ENCODE measurements around the gene TNIK.
A peak's percentile ranks its signal among the peaks of the same experiment; 100 is the strongest.

The TNIK gene

DNA sequence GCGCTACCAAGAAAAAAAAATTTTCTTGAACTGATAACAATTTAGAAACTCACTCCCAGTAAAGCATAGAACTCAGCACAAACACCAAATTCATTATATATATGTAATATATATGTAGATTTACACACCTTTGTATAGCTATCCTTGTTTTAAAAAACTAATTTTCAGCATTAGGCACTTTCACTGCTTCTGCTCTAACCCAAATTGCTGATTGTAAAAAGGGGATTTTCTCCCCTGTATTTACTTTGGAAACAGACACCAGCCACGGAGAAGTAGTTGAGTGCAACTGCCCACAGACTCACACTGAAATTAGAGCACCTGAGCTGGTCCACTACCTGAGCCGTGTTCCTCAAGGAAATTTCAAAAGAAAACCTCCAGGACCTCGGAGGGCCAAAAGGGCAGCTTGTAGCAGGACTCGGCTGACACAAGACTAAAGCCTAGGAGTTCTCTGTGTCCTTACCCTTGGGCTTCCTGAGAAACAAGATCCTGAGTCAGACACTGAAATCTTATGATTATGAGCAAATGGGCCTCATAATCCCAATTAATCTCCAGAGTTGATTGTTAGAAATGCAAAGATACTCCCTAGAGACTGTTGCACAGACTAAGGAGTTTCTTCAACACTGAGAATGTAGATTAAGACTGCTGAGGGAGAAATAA, 106.0 kb downstream of the TNIK start:
- FAIRE-seq: no peak
- TF ChIP-seq POLR2A (IDR thresholded peaks at IDR 0.05; ENCODE audit: low read depth, low read length): no peak
- no peak for DNase-seq (ENCODE audit: insufficient read length, low spot score)

GRCh38 chr3:171353423-171353822, 106.8 kb downstream of the TNIK start:
- FAIRE-seq (no peak), DNase-seq (ENCODE audit: insufficient read length, low spot score) (no peak)
- no peak for TF ChIP-seq POLR2A (IDR thresholded peaks at IDR 0.05; ENCODE audit: low read depth, low read length)

GRCh38 chr3:171352387-171352935, 107.7 kb downstream of the TNIK start:
- DNase-seq (ENCODE audit: insufficient read length, low spot score): no peak
- TF ChIP-seq POLR2A (IDR thresholded peaks at IDR 0.05; ENCODE audit: low read depth, low read length): no peak
- no peak for FAIRE-seq

- peak; percentile 46 for DNase-seq (ENCODE audit: insufficient read length, low spot score)
- no peak for TF ChIP-seq POLR2A (IDR thresholded peaks at IDR 0.05; ENCODE audit: low read depth, low read length)
- FAIRE-seq: peak; percentile 99
Measured at GRCh38 chr3:171351676-171352075, 108.5 kb downstream of the TNIK start.

DNA sequence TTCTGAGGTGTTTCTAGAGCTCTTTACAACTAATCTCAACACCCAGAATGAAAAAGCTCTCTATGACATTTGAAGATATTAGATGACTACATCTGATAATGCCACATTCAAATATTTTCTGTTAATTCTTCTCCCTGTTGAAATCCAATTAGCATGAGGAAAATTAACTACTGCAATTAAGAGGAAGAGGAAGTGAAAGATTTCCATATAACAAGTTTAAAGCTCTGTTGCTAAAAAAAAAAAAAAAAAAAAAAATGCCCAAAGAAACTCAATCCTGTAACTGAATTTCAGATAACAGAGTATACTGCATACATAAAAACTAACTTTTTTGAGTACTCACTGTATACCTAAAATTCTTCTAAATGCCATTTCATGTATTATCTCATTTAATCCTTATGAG, 109.8 kb downstream of the TNIK start:
- FAIRE-seq (no peak), DNase-seq (ENCODE audit: insufficient read length, low spot score) (no peak)
- TF ChIP-seq POLR2A (IDR thresholded peaks at IDR 0.05; ENCODE audit: low read depth, low read length): no peak

DNA sequence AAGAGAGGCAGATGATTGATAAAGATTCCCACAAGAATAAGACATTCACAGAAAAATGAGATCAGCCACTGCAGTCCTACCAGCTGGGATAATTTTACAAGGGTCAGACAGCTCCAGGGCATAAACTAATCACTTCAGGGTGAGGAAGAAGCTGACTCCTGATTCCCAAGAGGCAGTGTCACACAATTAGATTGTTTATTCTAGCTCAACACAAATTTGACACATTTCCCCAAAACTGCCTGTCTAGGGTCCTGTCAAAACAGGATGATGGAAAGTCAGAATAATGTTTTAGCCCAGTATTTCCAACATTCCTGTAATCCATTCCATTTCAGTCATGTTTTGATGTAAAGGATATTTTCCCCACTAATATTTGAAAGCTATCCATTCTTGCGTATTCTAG, 110.8 kb downstream of the TNIK start:
- DNase-seq (ENCODE audit: insufficient read length, low spot score): no peak
- TF ChIP-seq POLR2A (IDR thresholded peaks at IDR 0.05; ENCODE audit: low read depth, low read length): no peak
- peak; percentile 69 for FAIRE-seq

- no peak for DNase-seq (ENCODE audit: insufficient read length, low spot score)
- TF ChIP-seq POLR2A (IDR thresholded peaks at IDR 0.05; ENCODE audit: low read depth, low read length): no peak
- no peak for FAIRE-seq
Measured at GRCh38 chr3:171348121-171348520, 112.1 kb downstream of the TNIK start.

DNA sequence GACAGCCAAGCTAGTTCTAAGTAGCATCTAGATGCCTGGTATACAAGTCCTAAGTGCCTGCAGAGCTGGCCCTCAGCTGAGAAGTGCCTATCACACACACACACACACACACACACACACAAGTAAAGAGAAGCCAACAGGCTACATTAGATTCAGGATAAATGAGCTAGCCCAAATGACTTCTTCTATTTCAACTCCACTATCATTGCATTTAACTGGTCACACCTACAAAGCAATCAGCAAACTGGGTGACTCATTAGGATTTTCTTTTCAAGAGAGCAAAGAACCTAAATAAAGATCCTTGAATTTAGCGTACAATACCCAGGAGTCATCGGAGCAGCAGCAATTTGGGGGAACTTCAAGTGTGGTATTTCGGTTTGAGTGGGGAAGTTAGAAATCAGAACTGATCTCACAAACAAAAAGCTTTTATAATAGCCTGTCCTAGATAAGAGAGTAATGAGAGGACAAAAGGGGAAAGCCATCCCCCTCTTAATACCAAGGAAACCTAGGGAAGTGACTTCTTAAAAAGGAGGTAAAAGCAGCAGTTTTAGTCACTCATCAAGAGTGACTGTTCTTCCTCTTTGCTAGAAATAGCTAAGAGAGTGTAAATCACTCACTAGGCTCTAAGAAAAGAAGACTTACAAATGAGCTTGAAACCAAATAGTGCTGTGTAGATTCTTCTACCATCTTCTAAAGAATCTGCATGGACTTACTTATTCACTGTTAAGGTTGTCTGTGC, 112.7 kb downstream of the TNIK start:
- FAIRE-seq: no peak
- DNase-seq (ENCODE audit: insufficient read length, low spot score): no peak
- no peak for TF ChIP-seq POLR2A (IDR thresholded peaks at IDR 0.05; ENCODE audit: low read depth, low read length)

DNA sequence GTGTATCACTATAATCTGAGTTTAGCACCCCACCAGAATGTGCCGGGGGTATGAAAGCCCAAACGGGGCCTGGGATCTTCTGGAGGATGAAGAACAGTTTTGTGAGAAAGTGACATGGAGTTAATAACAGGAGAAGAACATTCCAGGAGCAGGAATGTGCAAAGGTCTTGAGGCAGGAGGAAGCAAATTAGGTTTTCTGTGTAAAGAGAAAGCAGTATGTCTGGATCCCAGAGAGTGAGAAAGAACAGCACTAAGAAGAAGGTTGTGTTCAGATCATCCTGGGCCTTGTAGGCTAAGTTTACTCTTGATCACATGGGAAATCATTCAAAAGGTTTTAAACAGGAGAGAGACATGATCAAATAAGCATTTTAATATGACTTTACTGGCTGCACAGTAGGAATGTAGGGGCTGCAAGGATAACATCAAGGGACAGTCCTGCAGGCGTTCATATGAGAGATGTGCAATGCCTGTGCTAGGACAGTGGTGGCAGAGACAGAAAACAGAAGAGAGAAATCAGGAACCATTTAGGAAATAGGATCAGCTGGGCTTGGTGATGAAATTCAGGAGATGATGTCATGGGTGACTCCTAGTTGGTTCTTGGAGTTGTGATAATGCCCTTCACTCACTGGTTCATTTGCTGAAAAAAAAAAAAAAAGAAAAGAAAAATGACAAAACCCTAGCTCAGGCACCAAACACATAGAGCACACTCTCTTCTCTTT, 113.5 kb downstream of the TNIK start:
- DNase-seq (ENCODE audit: insufficient read length, low spot score) (no peak), FAIRE-seq (no peak)
- no peak for TF ChIP-seq POLR2A (IDR thresholded peaks at IDR 0.05; ENCODE audit: low read depth, low read length)

DNA sequence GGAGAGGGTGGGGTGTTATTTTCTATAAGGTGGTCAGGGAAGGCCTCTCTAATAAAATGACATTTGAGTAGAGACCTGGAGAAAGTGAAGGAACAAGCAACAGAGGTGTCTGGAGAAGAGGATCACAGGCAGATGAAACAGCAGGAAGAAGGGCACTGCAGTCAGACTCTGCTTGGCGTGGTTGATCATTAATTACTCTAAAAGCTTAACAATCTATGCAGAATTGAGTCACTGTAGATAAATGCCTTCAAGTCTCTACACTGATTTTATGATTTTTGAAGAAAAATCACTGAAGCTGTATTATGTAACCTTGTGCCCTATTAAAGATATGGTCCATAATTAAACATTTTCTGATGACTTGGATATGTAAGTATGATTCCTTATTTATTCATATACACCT, 114.2 kb downstream of the TNIK start:
- DNase-seq (ENCODE audit: insufficient read length, low spot score): no peak
- no peak for FAIRE-seq
- TF ChIP-seq POLR2A (IDR thresholded peaks at IDR 0.05; ENCODE audit: low read depth, low read length): no peak

- FAIRE-seq (no peak), DNase-seq (ENCODE audit: insufficient read length, low spot score) (no peak)
- no peak for TF ChIP-seq POLR2A (IDR thresholded peaks at IDR 0.05; ENCODE audit: low read depth, low read length)
Measured at GRCh38 chr3:171345107-171345843, 114.9 kb downstream of the TNIK start.

DNA sequence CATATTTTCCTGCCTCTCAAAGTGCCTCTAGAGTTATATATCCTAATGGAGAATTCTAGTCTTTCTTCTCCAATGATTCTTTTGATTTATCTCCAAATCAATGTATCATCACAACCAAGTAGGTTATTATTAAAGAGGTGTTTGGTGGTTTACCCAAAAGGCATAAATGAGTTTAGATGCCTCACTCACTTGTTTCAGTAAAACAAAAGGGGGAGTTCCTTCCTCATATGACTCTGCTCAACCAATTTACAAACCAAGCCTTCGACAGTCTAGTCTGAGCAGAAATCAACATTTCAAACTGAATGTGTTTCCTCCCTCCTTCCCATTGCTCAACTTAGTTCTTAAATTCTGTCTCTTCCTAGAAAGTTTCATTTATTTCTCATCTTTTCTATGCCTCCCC, 116.5 kb downstream of the TNIK start:
- no peak for DNase-seq (ENCODE audit: insufficient read length, low spot score)
- FAIRE-seq: no peak
- TF ChIP-seq POLR2A (IDR thresholded peaks at IDR 0.05; ENCODE audit: low read depth, low read length): no peak

- TF ChIP-seq POLR2A (IDR thresholded peaks at IDR 0.05; ENCODE audit: low read depth, low read length): no peak
- DNase-seq (ENCODE audit: insufficient read length, low spot score): no peak
- FAIRE-seq: no peak
Measured at GRCh38 chr3:171342783-171343420, 117.3 kb downstream of the TNIK start.

Data from H54 (cell line).